Measurements from ENCODE around the gene NR5A2.
"Not testable (repeated sequence)": the region's sequence is repeated elsewhere in the genome, so short reads cannot be mapped to it uniquely, and the experiment has no call there.

NR5A2 gene

DNA sequence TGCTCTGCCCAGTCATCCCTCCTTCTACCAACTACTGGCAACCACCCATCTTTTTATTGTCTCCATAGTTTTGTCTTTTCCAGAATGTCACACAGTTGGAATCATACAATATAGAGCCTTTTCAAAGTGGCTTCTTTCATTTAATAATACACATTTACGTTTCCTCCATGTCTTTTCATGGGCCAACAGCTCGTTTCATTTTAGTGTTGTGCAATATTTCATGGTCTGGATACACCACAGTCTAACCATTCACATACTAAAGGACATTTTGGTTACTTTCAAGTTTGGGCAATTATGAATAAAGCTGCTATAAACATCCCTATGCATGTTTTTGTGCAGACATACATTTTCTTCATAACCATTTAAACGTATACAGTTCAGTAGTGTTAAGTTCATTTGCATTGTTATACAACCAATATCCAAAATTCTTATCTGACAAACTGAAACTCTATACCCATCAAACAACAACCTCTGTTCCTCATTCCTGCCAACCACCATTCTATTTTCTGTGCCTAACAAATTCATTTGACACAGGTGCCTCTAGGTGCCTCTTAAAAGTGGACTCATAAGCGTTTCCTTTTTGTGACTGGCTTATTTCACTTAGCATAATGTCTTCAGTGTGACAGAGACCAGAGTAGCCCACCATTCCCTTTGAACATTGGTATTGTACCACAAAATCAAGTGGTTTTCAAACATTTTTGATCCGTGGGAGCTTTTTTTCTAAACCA is 138.1 kb downstream of the NR5A2 start:
- DNase-seq (ENCODE audit: low read depth): no peak

DNA sequence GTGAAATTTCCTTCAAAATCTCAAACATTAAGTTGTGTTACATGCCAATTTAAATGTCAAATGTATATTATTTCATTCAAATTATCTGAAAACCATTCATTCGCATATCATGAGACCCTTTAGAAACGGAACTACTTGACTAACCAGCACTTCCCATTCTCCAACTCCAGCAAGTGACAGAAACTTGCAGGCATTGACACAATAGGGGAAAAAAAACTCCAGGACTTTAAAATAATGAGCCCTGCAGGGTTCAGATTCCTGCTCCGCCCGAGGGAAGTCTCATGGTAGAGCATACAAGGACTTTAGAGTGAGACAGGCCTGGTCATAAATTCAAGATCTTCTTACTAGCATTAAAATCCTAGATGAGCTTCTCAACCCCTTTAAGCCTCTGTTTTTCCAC is 138.9 kb downstream of the NR5A2 start:
- no peak for DNase-seq (ENCODE audit: low read depth)

DNA sequence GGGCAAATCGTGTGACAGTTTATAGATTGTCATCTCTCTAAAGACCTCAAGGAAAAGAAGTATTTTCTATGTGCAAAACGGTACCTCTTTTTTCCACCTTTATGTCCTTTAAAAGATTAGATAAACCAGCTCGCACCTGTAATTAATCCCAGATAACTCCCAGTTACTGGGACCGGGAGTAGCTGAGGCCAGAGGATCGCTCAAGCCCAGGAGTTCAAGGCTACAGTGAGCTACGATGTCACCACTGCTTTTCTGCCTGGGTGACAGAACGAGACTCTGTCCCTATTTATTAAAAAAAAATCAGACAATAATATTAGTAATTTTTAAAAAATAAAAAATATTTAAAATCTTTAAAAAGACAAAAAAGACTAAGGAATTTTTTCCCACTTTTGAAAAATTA is 141.4 kb downstream of the NR5A2 start:
- no peak for DNase-seq (ENCODE audit: low read depth)

DNA sequence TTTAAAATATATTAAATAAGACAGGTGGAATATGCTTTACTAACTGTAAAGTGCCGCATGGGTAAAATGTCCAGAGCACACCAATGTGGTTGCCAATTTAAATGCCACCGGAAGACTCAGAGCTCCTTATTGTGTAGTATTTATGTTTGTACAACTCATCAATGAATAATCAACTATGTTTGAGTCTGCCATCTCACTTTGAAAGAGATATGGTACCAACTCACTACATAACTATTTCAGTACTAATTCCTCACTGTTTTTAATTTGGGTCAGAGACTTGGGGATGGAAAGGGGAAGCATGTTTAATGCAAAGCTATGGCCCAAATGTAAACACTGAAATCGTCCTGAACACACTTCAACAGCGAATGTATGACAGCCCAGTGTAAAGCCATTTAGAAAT is 144.8 kb downstream of the NR5A2 start:
- DNase-seq (ENCODE audit: low read depth): peak; percentile 74

DNA sequence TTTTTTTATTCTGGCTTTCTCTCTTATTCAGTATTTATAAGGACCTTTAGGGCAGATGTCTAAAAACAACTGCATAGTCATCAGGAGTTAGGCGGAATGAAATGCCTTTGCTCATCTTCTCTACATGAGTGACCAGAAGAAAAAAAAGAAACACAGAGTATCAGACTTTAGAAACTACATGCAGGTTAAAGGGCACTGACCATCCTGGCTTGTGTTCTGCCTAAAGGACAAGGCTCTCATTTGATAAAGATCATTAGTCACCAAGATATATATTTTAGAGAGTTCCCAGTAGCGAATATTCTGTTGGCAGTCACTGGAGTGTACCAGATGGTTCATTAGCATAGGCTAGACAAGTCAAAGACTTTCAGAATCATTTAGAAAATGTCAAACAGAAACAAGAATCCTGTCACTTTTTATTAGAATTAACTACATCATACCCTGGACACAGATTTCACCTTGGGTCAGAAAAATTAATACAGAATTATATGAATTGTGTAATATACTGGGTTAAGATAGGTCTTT is 145.6 kb downstream of the NR5A2 start:
- peak; percentile 37 for DNase-seq (ENCODE audit: low read depth)

DNA sequence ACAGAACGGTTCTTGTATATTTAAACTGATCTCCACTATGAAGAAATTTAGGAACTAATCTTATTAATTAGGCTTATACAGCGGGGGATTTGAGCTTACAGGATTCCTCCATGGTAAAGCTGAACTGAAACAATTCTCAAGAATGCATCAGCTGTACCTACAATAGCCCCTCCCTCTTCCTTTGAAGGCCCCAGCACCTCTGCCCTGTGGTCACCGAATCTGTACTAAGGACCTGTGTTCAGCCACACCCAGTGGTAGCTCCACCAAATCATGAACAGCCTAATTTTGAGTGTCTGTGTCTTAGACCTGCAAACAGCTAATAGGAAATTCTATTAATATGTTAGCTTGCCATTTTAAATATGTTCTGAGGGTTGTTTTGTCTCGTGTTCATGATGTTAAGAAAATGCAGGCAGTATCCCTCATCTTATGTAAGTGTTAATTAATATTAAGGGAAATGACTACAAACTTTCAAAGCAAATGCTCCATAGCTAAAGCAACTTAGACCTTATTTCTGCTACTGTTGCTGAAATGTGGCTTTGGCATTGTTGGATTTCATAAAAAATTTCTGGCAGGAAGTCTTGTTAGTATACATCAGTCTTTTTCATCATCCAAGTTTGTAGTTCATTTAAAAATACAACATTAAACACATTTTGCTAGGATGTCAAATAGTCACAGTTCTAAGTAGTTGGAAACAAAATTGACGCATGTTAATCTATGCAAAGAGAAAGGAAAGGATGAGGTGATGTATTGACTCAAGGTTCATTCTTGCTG is 147.2 kb downstream of the NR5A2 start:
- no peak for DNase-seq (ENCODE audit: low read depth)

DNA sequence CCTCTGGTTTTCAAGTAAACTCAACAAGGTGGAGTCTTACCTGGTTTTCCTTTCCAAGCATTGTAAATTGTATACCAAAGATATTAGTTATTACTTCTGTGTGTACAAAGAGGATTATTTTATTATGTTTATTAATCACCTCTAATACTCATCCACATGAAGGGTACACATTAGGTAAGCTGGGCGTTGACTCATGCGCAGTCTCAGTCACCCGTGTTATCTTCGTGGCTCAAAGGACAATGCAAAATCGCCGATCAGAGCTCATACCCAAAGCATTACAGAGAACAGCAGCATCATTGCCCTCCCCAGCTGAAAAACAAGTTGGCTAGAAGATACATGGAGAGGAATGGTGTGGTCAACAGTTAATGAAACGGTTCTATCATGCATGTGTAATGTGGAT is 148.7 kb downstream of the NR5A2 start:
- no peak for DNase-seq (ENCODE audit: low read depth)

DNA sequence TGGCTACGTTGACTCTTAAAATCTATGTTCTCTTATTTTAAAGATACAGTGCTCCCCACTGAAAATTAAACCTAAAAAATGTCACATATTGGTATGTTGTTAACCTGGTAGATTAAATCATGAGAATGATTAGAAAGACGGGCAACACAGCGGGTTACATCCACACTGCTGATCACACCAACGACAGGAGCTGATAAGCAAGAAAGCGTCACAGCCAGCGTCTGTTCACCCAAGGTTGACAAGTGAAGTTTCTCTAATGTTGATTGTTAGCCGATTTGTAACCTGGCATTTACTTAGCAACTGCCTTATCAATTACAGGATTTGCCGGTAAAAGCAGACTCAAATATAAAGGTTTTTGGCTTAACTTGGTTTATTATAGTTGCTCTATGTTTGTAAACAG is 149.3 kb downstream of the NR5A2 start:
- DNase-seq (ENCODE audit: low read depth): no peak

DNA sequence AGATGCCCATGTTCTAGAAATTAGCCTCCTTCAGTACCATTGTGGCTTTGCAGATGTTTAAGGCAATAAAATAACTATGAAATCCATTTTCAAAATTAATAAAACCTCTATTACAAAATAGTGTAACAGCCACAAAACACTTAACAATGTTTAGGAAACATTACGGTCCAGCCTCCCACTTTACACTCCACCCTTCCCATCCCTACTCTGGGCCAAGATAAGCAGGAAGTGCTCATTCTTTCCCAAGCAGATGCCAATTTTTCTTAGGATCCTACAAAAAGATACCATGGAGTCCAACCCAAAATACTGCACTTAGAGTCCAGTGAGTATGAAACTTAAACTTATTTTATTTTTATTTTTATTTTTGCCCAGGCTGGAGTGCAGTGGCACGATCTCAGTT is 150.8 kb downstream of the NR5A2 start:
- peak; percentile 55 for DNase-seq (ENCODE audit: low read depth)

DNA sequence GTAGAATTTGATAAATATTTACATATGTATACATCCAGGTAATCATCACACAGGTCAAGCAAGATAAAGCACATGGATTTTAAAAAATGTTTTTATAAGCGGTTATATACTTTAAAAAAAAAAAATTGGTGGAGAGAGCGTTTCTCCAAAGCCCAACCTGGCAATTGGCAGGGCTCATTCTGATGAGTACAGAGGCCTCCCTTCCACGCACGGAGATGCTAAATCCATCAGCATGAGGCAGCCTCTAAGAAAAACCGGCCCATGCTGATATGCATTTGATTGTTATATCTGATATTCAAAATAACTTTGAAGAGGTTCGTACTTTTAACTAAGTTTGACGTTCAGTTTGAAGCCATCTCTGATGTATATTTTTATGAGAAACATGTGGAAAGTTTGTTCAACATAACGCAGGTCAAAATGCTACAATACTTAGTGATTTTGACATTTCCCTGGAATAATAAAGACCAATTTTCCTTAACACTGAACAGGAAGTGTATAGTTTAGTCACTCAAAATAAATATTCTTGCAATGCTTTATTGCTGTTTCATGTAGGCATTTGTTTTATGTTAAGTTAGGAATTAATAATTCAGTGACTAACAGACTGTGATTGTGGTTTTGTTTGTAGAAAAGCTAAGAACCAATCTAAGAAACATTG is 151.7 kb downstream of the NR5A2 start:
- DNase-seq (ENCODE audit: low read depth): peak; percentile 89

DNA sequence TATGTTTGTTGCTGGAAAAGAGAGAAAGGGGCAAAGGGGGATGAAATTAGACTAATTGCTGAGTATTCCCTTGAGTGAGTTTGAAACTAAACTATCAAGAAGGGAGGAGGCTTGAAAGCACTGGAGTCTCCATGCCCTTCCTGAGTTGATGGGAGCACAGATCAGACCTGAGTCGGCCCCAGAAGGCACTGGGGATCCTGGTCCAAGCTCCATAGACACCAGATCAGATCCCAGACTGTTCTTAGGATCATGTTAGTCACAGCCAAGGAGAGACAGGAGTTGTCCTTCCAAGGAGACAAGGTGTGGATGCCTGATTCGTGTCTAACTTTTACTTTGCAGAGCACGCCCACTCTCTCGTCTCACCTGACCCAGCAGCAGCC is 152.3 kb downstream of the NR5A2 start:
- no peak for DNase-seq (ENCODE audit: low read depth)

DNA sequence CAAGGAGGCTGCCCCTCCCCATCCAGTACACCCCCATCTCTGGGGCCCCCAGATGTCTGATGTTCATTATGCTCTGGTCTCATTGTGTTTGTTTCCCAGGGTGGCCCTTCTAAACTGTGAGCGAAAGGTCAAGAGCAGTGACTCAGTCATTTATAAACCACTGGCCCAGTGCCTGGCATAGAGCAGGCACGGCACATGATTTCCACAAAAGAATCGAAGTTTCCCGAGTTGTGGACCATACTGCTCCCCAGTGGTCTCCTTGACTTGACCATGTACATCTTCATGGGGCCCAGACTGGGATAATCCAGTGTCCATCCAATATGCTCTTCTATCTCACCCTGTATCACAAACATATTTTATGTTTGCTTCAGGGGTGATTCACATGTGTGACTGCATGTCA is 153.3 kb downstream of the NR5A2 start:
- DNase-seq (ENCODE audit: low read depth): peak; percentile 85

DNA sequence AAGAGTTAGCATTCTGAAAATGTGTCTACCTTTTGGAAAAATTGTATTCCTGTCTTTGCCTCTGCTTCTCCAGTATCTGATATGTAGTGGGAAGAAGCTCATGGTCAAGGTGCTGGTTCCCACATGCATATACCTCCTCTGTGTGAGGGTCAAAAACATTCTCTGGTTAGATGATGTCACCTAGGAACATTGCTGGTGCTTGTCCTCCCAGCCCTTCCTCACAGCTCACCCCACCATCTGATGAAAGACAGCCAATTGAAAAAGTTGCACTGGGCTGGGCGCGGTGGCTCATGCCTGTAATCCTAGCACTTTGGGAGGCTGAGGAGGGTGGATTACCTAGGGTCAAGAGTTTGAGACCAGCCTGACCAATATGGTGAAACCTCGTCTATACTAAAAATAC is 154.4 kb downstream of the NR5A2 start:
- peak; percentile 16 for DNase-seq (ENCODE audit: low read depth)

DNA sequence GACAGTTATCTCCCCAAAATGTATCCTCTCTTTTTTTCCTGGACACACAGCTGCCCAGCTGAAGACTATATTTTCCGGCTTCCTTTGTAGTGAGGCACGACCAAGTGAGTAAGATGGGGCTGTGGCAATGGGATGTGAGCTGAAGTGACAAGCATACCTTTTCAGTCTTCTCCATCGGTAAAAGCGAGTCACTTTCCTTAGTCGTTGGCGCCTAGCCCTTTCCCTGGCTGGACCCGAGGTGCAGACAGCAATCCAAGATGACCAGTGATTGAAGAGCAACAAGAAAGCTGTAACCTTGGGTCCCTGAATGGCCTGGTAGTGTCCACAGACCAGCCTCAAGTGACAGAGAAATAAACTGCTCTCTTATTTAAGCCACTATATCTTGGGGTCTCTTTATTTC is 155.2 kb downstream of the NR5A2 start:
- no peak for DNase-seq (ENCODE audit: low read depth)

DNA sequence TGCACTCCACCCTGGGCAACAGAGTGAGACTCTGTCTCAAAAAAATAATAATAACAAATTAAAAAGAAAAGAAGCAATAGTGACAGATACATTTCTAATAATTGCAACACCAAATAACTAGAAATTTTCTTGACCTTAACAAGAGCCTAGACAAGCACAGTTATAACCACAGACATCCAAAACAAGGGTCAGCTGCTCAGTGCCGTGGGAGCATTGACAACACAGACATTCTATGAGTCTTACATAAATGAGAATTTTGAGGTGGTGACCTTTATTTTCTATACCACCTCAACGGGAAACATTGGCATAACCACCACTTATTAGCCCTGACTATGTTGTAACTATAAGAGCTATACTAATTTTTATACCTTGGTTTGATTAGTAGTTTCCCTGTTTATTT is 156.1 kb downstream of the NR5A2 start:
- peak; percentile 52 for DNase-seq (ENCODE audit: low read depth)

DNA sequence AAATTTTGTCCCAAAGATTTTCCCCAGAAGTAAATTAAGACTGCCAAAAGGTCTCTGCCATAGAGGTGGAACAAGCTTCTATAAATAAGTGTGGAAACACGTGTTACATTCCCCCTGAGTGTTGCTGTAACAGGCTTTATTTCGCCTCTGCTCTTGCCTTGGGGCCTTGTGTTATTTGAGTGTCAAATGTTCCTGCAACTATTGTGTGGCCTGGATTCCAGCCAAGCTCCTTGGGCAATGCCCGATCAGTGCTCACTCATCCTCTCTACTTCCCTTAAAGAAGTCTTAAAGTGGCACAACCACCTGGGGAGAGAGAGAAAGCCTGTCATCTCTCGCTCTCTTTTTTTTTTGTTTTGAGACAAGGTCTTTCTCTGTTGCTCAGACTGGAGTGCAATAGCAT is 156.7 kb downstream of the NR5A2 start:
- DNase-seq (ENCODE audit: low read depth): peak; percentile 86

DNA sequence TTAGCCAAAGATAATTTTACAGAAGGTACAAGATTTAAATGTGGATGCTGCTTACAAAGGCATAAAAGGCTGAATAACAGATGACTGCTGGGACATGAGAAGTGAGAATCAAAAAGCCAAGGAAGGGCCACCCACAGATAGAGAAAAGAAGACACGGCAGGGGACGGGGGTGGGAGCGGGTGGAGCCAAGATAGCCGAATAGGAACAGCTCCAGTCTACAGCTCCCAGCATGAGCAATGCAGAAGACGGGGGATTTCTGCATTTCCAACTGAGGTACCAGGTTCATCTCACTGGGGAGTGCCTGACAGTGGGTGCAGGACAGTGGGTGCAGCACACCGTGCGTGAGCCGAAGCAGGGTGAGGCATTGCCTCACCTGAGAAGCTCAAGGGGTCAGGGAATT is 157.7 kb downstream of the NR5A2 start:
- not testable (repeated sequence) for DNase-seq (ENCODE audit: low read depth)

DNA sequence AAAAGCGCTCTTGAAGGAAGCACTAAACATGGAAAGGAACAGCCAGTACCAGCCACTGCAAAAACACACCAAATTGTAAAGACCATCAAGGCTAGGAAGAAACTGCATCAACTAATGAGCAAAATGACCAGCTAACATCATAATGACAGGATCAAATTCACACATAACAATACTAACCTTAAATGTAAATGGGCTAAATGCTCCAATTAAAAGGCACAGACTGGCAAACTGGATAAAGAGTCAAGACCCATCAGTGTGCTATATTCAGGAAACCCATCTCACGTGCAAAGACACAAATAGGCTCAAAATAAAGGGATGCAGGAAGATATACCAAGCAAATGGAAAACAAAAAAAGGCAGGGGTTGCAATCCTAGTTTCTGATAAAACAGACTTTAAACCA is 159.8 kb downstream of the NR5A2 start:
- not testable (repeated sequence) for DNase-seq (ENCODE audit: low read depth)

DNA sequence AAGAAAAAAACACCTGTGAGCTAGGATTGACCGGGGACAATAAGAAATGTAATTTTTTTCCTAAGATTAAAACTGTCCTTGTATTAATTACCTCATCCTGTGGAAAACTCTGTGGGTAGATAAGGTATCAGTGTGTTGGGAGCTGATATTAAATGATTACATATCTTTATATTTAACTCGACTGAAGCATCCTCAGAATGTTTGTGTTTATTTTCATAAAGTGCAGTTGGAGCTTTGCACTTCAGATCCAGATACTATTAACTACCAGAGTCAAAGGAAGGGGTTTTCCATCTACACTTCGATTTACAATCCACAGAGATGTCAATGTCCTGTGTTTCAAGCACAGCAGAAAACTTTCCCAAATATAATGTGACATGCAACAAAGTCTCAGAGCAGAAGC is 164.5 kb downstream of the NR5A2 start:
- DNase-seq (ENCODE audit: low read depth): no peak

DNA sequence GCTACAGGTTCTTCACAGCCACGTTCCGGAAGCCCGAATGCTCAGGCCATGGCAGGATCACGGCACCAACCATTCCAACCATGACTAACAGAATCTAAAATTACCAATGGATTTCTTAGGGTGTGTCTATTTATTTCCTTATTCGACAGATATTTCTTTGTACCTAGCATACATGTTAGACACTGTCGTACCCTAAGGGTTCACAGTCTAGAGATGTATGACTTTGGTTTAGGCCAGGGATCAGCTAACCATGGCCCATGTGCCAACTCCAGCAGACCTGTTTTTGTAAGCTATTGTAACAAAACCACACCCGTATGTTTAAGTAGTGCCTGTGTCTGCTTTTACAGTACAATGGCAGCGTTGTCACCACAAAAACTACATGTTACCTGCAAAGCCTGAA is 167.0 kb downstream of the NR5A2 start:
- DNase-seq (ENCODE audit: low read depth): no peak

DNA sequence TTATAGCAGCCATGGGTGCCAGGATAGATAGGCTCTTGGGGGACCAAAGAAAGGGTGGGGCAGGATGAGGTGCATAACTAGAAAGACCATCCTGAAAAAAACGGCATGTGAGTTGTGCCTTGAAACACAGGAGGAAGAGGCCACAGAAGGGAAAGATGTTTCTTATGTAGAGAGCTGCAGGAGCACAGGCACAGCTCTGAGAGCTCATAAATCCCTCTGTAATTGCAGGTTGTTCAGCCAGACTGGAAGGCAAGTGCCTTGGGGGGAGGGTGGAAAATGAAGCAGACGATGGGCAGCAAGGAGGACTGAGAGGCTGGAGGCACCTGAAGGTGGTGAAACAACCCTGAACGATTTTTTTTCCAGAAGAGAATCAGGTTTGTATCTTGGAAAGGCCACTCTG is 170.7 kb downstream of the NR5A2 start:
- DNase-seq (ENCODE audit: low read depth): no peak

DNA sequence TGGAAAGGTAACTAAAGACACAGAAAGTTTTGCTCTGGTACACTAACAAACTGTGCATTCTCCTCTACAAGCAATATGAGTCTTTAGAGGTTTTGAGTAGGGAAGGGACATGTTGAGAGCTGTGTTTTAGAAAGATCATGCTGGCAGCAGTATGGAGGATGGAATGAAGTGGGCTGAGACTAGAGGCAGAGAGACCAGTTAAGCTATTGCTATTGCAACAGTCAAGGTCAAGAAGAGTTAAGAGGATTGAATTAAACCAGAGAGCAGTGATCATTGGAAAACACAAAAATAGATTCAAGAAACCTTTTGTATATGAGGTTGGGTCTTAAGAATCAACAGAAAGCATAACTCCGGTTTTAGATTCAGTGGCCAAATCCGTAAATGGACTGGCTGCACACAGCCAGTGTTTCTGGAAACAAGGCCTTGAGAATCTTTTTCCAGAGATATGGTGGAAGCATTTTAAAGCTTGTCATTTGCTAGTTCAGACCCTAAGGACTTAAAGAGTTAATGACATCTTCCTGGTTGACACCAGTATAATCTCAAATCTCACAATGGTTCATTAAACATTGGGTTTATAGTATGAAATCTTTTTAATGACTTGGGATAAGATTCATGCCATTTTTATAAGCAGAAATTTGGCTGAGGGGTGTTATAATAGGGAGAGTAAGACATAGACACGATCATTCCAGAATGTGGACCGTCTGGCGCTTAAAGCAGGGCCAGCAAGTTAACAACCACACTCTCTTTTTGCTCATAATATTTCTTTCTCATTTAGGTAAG is 177.9 kb downstream of the NR5A2 start:
- DNase-seq (ENCODE audit: low read depth): no peak

Data from EH (cell line).